AG09319 (cell line): ENCODE results near the gene FARSB.

Source experiments
- DNase-seq: peaks from one replicate; pipeline ENCODE4 v3.0.0-alpha.2; 2010; ENCODE audit warnings: low read depth; ENCODE audit errors: extremely low read depth
- TF ChIP-seq, protein P1 (sequence below): IDR thresholded peaks from 2 replicates; pipeline ENCODE4 v1.5.1; 2011; ENCODE audit warnings: low read depth, mild to moderate bottlenecking, inconsistent platforms, low read length, moderate library complexity

Gene FARSB

GRCh38 chr2:222643134-222643533, 12.8 kb downstream of the FARSB start:
- TF ChIP-seq, protein P1, sequence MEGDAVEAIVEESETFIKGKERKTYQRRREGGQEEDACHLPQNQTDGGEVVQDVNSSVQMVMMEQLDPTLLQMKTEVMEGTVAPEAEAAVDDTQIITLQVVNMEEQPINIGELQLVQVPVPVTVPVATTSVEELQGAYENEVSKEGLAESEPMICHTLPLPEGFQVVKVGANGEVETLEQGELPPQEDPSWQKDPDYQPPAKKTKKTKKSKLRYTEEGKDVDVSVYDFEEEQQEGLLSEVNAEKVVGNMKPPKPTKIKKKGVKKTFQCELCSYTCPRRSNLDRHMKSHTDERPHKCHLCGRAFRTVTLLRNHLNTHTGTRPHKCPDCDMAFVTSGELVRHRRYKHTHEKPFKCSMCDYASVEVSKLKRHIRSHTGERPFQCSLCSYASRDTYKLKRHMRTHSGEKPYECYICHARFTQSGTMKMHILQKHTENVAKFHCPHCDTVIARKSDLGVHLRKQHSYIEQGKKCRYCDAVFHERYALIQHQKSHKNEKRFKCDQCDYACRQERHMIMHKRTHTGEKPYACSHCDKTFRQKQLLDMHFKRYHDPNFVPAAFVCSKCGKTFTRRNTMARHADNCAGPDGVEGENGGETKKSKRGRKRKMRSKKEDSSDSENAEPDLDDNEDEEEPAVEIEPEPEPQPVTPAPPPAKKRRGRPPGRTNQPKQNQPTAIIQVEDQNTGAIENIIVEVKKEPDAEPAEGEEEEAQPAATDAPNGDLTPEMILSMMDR, result no peak
- no peak for DNase-seq

GRCh38 chr2:222641336-222641735, 14.6 kb downstream of the FARSB start:
- no peak for DNase-seq
- TF ChIP-seq, protein P1, result no peak

GRCh38 chr2:222637067-222637466, 18.8 kb downstream of the FARSB start:
- TF ChIP-seq, protein P1, result no peak
- DNase-seq, result no peak

GRCh38 chr2:222635295-222635694, 20.6 kb downstream of the FARSB start:
- TF ChIP-seq, protein P1, result no peak
- DNase-seq, result no peak

DNA sequence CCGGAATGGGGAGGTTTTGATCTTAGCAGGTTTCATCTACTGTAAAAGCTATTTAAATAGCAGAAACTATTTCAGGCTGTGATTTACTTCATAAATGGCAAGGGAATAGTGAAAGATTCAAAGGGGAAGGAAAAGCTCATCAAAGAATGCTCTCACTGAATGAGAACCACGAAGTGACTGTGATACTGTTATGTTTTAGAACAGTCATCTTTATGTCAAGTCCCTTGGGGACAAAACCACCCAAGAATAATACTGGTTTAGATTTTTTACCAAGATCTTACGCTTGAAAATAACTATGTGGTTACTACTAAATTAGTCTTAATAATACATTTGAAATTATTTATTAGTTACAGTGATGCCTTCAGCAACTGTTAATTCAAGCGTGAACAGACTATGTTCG, 28.1 kb downstream of the FARSB start:
- TF ChIP-seq, protein P1, result no peak
- DNase-seq, result no peak

DNA sequence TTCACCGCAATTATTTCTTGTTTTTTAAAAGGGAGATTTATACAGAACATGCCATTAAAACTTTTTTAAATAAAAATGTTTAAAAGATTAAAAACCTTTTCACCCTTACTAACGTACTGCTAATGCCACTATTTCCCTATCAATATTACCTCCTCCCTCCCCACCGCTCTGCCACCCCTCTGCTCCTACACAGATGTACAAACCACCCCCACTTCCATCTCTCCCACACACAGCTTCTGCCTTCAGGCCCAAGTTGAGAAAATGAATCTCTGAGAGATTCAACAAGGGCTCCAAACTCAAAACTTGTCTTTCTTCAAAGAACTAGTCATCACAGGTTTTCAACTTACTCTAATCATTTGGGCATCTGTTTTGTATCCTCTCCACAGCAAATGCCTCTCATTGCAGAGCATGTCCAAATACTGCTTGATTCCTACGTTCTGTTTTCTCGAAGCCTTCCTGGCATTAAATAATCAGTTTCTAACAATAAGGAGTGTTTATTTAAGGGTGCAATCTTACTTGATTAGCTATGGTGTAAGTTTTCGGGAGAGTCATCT, 32.1 kb downstream of the FARSB start:
- DNase-seq, result no peak
- TF ChIP-seq, protein P1, result no peak

DNA sequence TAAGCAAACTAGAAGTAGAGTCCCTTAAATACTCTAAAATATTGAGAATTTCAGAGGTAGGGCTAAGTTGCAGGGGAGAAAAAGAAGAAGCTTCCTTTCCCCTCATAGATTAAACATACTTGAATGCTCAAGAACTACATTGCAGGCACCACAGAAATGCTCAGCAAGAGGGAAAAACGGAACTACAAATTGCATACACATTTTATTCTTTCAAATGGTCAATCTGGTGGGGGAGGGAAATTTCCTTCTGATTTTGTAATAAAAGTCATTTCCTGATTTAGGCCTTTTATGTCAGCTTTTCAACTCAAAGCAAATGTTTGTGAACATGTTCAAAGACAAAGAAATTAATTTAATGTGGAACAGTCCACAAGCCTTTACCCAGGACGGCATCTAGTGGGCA, 33.0 kb downstream of the FARSB start:
- DNase-seq, result no peak
- TF ChIP-seq, protein P1, result no peak
